Kidney capillary endothelial cell (primary cell): ENCODE results near the gene PRKG2.
"Not testable (repeated sequence)": the region's sequence is repeated elsewhere in the genome, so short reads cannot be mapped to it uniquely, and the experiment has no call there.

Experiments
- DNase-seq: peaks from one replicate; pipeline ENCODE4 v3.0.0-alpha.2; 2018; ENCODE audit warnings: low spot score

Gene PRKG2

GRCh38 chr4:81153714-81154323 is 61.2 kb downstream of the PRKG2 start:
- DNase-seq, result not testable (repeated sequence)

- DNase-seq, result no peak
These were observed 61.9 kb downstream of the PRKG2 start for GRCh38 chr4:81152839-81153713.

GRCh38 chr4:81149976-81150375 is 65.0 kb downstream of the PRKG2 start:
- no peak for DNase-seq

GRCh38 chr4:81148576-81148975 is 66.4 kb downstream of the PRKG2 start:
- DNase-seq, result no peak

GRCh38 chr4:81146466-81146865 is 68.6 kb downstream of the PRKG2 start:
- no peak for DNase-seq

GRCh38 chr4:81143183-81143582 is 71.8 kb downstream of the PRKG2 start:
- DNase-seq, result no peak

GRCh38 chr4:81142744-81143143 is 72.3 kb downstream of the PRKG2 start:
- no peak for DNase-seq

- DNase-seq, result no peak
These were observed 77.1 kb downstream of the PRKG2 start for GRCh38 chr4:81137894-81138293.

- no peak for DNase-seq
These were observed 77.6 kb downstream of the PRKG2 start for GRCh38 chr4:81137446-81137845.

GRCh38 chr4:81136161-81136905 is 78.7 kb downstream of the PRKG2 start:
- DNase-seq, result no peak

GRCh38 chr4:81135501-81135900 is 79.5 kb downstream of the PRKG2 start:
- DNase-seq, result no peak

GRCh38 chr4:81131563-81131962 is 83.5 kb downstream of the PRKG2 start:
- DNase-seq, result no peak

GRCh38 chr4:81131066-81131465 is 84.0 kb downstream of the PRKG2 start:
- no peak for DNase-seq

GRCh38 chr4:81130569-81130968 is 84.5 kb downstream of the PRKG2 start:
- no peak for DNase-seq

- DNase-seq, result no peak
These were observed 95.0 kb downstream of the PRKG2 start for GRCh38 chr4:81120055-81120454.

- DNase-seq, result no peak
These were observed 96.9 kb downstream of the PRKG2 start for GRCh38 chr4:81118086-81118485.

GRCh38 chr4:81116566-81116965 is 98.5 kb downstream of the PRKG2 start:
- no peak for DNase-seq

GRCh38 chr4:81113024-81113423 is 102.0 kb downstream of the PRKG2 start:
- DNase-seq, result no peak

GRCh38 chr4:81109356-81109755 is 105.7 kb downstream of the PRKG2 start:
- no peak for DNase-seq

GRCh38 chr4:81106150-81106549 is 108.9 kb downstream of the PRKG2 start:
- DNase-seq, result no peak

GRCh38 chr4:81102107-81102506 is 112.9 kb downstream of the PRKG2 start:
- no peak for DNase-seq

GRCh38 chr4:81096566-81096965 is 118.5 kb downstream of the PRKG2 start:
- DNase-seq, result no peak

GRCh38 chr4:81095389-81095788 is 119.6 kb downstream of the PRKG2 start:
- DNase-seq, result no peak
